NCI-H748 (cell line): ENCODE results near the gene MMADHC.
A peak's percentile ranks its signal among the peaks of the same experiment; 100 is the strongest.

ENCODE experiments used
- DNase-seq: peaks from one replicate; lab custom pipeline; 2025; ENCODE audit not compliant: unreplicated experiment; lab: John Stamatoyannopoulos, UW

The MMADHC gene

DNA sequence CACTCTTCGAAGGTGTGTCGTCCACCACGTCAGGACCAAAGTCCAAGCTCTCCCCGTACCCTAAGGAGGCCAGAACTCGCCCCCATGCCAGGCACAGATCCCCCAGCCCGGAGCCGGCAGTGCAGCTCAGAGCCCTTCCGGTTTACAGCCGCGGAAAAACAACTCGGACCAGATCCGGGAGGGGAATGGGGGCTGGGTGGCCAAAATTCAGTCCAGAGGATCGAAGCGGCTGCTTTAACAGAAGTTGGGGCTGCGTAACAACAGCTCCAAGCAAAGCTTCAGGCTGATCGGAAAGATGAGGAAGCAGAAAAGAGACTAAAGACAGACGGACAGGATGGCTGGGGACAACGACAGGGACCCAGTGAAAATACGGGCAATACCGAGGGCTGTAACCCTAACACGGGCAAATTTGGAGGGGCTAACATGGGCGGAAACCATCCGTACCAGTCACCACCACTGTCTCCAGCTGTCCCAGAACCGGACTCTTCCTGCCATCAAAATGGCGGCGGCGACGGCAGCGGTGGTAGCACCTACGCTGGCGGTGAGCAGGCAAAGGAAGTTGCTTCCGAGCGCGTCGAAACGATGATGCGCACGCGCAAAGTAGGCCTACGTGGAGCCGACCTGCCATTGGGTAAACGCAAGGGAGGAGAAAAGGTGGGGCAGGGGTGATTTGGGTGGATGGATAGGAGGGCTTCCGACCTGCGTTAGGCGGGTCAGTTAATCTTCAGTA is at the start of gene MMADHC:
TSS of gene MMADHC (minus strand) at position 556 of the 730 bp plus-strand sequence. CDS start 678 bp downstream, outside the sequence.
- peak; percentile 98 for DNase-seq

DNA sequence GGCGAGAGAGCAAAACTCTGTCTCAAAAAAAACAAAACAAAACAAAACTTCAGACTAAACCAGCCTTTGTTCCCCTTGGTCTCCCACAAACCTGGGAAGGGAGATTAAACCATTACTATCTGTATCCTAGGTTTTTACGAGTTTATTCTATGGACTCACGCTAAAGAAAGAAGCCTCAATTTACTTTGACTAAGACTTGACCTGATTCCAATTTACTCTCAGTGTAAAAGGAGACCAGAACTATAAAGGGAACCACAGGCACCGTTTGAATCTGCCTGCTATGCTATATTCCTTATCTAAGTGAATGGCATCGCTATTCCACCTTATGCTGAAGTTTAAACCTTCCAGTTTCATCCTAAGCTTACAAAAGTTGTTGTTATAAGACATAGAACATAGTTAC is 46.5 kb upstream of the MMADHC start:
- DNase-seq, result no peak

DNA sequence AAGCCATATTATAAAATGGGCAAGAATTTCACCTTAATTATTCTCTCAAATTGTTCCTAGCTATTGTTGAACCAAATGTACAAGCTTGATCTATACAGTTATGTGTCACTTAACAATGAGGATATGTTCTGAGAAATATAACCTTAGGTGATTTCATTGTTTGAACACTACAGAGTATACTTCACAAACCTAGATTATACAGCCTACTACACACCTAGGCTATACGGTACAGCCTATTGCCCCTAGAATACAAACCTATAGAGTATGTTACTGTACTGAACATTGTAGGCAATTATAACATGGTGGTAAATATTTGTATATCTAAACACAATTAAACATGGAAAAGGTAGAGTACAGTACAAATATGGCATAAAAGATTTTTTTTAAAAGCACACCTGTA is 42.9 kb upstream of the MMADHC start:
- DNase-seq, result peak; percentile 24

DNA sequence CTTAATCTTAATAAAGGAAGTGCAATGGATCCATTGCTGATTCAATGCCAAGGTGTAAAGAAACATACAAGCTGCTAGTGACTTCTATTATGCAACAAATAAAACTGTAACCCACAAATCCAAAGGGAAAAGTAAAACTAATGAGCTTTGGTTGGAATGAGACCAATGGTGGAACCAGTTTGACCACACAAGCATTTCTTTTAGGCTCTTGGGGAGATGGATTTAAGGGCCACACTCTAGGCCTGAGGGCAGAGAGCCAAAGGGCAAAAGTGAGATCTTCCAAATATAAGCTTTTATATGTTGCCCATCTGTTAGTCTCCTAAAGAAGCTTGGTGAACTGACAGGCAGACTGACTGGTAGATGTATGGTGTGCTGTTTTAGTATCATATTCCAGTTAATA is 41.5 kb upstream of the MMADHC start:
- no peak for DNase-seq

DNA sequence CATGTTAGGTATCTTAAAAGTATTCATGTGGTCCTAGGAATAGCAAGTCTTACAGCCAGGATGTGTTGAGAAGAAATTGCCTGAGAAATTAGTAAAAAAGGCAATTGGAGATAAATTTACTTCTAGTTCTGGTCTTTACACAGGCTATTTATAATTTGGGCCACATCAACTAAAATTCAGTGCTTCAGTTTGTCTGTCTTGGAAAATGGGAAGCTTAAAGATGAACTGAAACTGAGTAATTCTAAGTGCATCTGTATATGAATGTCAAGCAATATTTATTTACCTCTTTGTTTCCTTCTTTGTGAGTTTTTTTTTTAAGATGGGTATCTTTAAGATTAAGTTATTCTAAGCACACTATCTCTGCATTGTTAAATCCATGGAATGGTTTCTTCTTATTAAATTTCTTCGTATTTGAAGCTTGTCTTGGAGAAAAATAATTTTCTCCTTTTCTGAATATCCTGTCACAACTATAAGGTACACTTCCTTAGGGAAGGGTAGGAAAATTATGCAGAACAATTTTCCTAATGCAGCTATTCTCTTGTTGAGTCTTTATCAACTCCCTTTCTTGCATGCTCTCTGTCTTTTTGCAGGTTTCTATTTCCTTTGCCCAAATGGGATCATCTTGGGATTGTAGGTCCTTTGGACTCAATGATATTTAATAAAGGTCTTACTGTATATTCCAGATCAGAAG is 39.7 kb upstream of the MMADHC start:
- no peak for DNase-seq

DNA sequence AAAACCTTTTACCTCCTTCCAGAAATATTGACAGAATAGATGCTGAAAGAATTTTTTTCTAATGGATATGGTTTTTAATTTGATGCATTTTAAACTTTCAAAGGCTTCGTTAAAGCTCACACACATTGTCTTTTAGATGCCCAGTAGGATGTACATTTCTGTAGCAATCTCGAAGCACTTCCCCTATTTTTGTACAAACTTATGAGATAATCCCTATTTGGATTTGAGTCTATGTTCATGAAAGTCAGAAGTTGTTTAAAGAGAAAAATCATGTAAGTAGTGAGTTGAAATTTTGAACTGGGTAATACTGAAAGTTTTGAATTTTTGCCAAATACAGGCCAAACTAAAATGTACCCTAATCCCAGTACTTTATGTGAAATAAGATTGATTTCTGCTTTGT is 38.1 kb upstream of the MMADHC start:
- DNase-seq, result no peak

DNA sequence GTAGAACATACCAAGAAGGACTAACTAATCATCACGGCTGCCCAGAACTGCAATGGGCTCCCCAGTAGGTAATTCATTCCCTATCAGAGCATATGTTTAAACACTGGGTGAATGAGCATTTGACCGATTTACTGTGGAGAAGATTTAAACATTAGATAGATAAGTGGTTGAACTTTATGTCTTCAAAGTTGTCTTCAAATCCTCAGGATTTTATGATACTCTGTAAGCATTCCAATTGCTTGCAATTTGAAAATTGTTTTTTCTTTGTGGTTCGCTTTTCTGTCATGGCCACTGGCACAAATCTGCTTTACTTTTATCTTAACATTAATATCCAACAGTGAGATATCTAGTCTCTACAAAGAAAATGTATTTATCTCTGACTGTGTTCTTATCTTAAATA is 37.7 kb upstream of the MMADHC start:
- no peak for DNase-seq

DNA sequence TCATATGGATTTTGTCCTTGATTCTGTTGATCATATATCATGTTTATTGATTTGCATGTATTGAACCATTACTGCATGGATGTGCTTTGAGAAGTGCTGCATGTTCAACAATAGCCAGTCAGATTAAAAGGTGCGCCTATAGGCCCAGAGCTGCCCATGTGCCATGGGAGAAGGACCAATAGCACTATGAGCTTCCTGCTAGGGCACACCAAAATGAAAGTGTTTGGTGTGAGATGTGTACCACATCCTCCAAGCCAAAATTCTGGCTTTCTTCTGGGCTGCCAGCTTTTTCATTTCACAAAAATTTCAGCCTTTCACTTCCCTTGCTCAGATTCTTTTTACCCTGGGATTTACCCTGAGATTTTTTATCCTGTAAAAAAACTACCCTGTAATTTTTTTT is 34.8 kb upstream of the MMADHC start:
- DNase-seq, result no peak

DNA sequence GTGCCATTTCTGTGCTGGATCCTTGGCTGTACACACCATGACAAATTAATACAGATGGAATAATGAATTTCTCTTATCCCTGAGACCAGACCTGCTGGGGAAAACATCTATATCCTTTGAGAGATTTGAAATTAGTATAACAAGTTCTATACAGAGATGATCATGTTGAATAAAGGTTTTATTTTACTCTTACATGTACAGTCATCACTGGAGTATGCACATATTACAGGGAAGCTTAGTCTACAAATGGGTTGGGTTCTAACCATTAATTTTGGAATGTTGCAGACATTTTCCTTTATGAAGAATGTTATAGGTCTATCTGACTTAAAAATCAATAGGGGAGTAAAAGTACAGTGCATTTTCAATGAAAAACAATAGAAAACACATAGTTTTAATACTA is 29.9 kb upstream of the MMADHC start:
- DNase-seq, result no peak

DNA sequence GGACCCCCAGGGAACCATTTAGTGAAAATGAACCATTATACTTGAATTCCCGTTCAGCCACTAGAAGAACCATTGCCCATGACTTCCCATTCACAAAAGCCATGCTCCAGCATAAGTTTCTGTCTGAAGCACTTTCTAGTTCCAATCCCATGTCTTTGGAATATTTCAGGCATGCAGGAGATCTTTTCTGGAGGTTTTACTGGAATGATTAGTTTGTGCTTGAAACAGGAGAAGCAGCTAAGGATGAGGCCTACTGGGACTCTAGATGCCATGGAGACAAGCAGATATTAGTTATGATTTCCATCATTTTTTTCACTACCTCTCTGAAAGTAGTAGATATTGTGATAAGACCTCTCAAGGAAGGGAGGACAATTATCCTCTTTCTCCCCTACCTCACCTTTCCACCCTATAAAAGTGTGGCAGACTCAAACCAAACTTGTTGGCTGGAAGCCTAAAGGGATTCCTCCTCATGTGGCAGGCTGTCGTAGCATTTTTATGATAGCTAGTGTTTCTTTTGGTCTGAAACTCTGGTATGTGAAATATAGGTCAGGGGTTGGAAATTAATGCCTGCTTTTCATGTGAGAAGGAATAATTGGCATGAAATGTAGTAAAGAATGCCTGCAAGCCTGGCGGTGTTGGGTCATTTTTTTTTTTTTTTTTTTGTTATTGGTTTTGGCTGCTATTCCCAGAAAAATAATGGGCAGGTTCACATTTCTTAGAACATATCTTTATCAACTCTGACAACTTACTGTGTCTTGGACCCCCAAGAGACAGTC is 29.3 kb upstream of the MMADHC start:
- no peak for DNase-seq

DNA sequence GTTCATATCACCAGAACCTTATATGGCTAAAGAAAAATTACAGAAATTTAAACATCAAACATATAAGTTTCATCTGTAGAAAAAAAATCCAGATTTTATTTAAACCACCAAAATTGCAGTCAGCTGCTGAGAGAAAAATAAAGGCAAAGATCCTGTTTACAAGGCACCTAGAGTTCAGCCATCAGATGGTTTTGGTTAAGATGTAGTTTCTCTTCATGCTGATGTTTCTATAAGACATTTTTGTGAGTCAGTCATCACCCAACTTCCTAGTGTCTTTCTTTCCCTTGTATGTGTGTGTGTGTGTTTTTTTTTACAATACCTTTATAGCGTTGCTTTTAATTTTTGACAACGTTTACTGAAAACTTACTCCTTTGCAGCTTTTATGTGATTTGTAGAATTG is 26.1 kb upstream of the MMADHC start:
- DNase-seq, result no peak

DNA sequence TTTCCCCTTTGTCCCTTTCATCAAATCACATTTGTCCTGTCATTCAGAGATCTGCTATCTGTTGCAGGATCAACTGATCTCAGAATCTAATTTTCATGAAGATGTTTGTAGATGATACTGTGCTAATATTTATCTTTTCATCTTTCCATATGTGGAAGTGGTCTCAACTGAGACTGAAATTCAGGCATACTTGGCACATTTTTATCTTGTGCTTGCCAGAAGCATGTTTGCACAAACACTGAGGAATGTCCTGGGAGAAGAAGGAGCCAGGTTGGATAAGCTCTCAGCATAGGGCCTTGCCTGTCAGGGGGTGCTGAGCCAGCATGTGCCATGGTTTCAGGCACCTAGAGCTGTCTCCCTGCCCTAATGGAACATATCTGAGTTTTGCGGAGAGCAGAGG is 24.5 kb upstream of the MMADHC start:
- DNase-seq, result no peak

DNA sequence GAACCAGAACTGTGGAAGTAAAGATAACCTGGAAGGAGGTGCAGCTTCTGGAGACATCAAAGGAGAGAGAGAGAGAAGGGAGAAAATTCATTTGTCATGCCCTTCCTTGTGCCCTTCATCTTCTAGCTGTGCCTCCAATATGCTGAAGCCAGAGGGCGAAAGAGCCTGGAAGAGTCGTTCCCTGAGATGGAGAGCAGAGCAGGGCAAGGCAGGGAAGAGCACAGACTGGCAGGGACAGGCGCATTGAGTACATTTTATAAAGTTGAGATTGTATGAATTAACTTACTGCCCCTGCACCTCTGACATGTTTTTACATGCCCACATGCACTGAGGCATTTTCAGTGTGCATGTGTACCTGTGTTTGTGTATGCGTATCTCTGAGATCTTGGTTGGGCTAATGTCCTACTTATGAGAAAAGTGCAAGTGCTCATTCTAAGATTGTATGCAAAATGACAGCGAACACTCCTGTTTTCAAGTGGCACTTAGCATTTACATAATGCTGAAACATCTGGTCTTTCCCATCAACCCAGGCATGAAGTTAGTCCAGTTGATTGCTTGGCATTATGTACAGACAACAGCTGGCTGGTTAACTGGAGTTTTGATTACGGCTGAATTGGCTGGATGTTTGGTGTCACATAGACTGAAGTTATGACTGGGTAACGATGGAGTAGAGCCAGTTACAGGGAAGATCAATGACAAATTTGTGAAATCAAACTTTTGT is 23.7 kb upstream of the MMADHC start:
- DNase-seq, result peak; percentile 34

DNA sequence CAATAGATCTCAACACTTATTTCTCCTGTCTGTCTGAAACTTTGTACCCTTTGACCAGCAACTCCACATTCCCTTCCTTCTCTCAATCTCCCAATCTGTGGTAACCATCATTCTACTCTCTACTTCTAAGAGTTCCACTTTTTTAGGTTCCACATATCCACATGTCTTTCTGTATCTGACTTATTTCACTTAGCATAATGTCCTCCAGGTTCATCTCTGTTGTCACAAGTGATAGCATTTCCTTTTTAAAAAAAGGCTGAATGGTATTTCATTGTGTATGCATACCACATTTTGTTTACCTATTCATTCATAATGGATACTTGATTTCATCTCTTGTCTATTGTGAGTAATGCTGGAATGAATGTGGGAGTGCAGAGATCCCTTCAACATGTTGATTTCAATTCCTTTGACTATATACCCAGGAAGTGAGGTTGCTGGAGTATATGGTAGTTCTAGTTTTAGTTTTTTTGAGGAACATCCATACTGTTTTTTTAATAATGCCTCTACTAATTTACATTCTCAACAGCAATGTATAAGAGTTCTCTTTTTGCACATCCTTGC is 18.8 kb upstream of the MMADHC start:
- DNase-seq, result peak; percentile 4

DNA sequence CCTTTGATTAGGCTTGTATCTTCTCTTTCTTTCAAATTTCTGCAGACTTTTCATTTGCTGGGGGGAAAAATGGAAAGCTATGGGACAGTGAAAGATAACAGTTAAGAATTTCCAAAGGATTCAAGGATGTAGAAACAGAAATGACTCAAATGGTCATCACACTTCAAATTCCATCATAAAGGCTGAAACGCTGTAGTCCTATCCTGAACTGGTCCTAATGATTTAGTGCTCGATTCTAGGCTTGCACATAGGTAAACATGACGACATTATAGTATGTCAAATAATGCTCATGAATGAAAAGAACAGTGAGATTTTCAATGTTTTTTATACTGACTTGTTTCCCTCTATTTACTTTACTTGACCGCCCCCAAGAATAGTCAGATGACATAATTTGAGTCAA is 15.7 kb upstream of the MMADHC start:
- DNase-seq, result peak; percentile 38

DNA sequence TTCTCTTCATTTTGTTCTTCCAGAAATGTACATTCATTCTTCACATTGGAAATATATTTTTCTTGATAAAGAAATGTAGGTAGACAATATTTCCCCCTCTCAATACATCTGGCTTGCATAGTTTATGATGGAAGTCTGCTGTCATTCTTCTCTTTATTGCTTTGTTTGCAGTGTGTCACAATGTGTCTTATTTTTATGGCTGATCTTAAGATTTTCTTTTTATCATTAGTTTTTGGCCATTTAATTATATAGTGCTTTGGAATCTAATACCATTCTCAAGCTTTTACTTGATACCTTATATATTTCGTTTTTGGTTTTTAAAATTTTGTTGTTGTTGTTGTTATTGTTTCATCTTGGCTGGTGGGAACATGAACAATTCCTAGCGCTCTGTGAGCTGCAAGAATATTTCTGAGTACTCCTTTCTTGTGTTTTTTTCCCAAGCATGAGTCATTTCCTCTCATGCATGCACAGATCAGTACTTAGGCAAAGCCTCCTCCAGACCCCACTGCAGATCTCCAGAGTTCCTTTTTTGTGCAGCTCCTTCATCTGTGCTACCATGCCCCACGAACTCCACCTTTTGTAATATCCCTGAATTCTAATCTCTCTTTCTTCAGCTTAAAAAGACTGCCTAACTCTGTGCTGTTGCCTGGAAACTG is 13.7 kb upstream of the MMADHC start:
- peak; percentile 4 for DNase-seq

DNA sequence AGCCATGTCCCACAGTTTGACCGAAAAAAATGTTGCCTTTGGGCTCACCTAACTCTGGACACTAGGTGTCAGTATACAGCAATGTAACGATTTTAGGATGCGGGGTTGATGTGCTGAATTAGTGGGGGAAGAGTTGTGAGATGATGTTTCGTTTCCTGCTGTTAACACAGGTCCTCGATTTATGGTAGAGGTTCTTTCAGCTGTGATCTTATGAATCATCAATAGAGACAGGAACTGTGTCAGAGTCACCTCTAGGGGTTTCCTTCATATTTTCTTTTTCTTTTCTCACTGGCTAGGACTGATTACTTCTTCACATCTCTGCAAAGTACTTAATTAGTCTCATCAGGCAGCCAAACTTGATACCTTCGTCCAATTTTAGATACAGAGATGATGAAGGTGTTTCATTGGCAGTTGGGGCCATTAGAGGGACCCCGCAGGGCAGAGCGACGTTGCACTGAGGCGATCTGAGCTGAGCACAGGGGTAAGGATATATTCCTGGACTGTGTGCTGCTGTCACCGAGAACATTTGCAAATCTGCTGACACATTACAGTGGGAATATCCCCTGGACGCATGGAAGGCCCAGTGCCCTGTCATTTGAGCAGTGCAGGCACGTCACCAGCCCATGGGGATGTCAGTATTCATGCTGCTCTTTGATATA is 10.2 kb upstream of the MMADHC start:
- peak; percentile 88 for DNase-seq

DNA sequence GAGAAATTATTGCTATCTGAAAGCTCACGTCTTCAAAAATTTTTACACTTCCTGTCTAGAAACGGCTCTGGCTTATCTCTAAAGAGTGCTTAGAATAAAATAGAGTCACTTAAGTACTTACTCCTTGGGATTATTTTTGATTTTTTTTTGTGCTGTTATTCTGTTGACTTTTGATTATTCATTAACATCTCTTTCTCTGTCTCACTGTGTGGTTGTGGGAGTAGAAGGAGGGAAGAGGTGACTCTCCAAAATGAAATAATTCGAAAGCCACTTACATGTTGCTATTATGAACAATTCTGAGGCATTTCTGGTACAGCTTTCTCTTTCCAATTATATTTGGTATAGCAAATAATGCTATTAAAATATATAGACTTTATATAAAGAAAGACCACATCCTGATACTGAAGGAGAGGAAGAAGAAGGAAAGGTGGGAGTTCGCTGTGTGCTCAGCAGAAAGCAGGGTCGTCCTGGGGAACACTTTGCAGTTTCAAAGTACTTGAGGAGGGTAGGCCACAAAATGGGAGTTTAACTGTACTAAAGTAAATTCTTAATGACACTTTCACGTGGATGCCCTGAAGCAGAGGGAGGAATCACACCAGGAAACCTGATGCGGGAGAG is 9.6 kb upstream of the MMADHC start:
- DNase-seq, result no peak

DNA sequence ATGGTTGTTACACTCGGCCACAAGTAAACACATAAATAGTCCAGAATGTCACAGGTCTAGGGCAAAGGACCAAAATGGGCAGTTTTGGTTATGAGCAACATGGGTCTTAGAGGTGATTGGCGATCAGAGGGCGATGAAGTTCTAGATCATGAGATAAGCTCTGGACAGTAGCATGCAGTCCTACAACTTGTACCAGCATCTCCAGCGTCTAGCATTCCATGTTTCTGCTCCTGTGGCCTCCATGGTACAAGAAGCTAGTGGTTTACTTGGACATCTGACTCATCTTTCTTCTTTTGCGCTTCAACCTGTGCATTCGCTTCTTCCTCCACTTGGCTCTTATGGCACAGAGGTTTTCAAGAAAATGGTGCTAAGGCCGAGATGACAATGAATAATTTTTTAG is 8.9 kb upstream of the MMADHC start:
- no peak for DNase-seq
